ENCODE data around the gene CLEC4M.
"Not testable (repeated sequence)": the region's sequence is repeated elsewhere in the genome, so short reads cannot be mapped to it uniquely, and the experiment has no call there.

The CLEC4M gene

GRCh38 chr19:7778081-7778480 lies 15.0 kb downstream of the CLEC4M start:
- no peak for DNase-seq

DNA sequence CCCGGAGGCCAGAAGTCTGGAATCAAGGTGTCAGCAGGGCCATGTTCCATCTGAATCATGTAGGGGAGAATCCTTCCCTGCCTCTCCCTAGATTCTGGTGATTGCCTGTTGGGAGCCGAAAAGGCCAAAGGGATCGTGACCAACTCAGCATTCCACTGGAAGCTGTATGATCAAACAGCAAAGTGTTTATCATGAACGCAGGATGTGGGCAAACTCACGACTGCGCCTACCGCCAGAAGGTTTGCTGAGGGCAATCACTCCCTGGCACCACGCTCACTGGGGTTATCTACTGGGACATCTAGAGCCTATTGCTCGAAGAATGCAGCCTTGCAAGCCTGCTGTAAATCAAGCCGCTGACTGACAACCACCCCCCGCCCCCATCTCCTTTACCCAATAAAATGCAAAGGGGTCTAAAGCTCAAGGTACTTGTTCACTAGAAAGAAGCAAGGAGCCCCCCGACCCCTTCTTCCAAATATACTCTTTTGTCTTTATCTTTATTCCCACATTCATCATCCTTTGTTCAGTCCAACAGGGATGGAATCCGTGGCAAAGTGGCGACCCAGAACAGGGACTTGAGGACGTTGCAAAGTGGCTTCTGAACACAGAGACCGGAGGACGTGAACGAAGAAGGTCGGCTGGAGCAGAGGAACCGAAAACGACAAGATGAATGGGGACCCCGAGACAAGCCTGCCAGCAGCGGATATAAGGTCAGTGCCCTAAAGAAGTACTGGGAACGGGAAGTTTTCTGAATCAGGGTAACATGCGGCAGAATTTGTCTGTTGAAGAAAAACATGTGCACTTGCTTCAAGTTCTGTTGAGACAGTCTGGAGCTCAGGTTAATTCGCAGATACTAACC lies 16.8 kb downstream of the CLEC4M start:
- no peak for DNase-seq

DNA sequence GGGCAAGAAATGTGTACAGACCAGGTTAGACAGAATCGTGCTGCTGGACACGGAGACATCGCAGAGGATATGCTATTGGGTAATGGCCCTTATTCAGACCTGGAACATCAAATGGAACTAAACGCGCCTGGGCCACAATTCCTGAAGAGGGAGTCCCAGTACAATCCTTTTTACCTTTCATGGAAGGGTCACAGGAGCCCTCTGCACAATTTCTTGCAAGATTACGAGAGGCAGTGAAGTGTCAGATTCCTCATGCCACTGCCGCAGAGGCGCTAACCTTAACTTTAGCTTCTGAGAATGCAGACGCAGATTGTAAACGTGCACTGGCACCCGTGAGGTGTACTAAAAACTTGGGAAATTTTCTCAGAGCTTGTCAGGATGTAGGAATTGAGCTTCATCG lies 18.1 kb downstream of the CLEC4M start:
- DNase-seq = no peak

DNA sequence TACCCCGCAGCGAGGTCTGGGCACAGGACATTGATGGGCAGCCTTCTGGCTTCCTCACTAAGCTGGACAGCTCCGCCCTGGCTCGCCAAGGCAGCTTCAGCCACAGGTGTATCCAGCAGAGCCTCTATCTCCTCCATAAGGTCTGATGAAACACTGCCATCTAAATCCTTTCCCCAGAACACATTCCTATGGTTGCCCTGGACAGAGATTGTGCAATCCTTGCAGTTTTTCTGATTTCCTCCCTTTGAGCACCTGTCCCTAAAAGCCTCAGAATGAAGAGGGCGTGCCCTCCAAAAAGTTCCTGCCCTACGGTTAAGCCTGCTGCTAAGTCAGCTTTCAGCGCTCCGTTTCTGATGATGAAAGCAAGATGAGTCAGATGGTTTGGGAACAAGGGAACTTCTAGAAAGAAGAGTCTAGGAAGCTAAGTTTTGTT lies 21.0 kb downstream of the CLEC4M start:
- DNase-seq = peak; percentile 59

DNA sequence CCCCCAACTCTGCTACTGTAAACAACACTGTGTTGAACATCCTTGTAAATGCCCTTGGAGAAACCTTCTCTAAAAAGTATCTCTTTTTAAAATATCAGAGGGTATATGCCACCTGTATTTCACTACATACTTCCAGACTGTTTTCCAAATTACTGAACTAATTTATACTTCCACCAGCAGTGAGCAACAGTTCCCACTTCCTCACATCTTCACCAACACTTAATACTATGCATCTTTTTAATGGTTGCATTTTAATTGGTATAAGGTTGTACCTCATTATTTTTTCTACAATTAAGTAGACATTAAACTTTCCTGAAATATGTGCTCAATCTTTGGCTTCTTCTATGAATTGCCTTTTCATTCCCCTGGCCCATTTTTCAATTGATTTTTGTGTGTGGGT lies 21.8 kb downstream of the CLEC4M start:
- DNase-seq = no peak

- no peak for DNase-seq
Measured at GRCh38 chr19:7787141-7787540, 24.1 kb downstream of the CLEC4M start.

DNA sequence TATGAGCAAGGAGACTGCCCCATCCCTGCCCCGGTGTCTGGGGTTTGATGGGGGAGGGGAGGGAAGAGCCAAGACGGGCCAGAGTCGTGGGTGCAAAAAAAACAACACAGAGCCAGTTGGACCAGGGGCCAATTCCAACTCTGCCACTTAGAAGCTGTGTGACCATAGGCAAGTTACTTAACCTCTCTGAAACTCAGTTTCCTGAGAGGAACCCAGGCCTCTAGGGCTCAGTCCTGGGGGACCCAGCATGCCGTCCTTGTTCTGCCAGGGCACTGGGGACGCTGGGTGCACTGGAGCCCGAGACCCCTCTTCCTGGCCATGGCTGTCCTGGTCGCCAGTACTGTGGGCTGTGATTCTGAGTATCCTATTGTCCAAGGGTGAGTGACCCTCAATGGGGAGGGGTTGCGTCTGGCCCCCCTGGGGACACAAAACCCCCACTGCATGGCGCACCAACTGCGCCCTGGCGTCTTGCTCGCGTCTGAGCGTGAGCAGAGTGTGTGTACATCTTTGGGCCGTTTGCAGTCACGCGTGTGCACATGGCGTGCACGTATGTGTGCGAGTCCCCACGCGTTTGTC lies 24.6 kb downstream of the CLEC4M start:
- DNase-seq = no peak

DNA sequence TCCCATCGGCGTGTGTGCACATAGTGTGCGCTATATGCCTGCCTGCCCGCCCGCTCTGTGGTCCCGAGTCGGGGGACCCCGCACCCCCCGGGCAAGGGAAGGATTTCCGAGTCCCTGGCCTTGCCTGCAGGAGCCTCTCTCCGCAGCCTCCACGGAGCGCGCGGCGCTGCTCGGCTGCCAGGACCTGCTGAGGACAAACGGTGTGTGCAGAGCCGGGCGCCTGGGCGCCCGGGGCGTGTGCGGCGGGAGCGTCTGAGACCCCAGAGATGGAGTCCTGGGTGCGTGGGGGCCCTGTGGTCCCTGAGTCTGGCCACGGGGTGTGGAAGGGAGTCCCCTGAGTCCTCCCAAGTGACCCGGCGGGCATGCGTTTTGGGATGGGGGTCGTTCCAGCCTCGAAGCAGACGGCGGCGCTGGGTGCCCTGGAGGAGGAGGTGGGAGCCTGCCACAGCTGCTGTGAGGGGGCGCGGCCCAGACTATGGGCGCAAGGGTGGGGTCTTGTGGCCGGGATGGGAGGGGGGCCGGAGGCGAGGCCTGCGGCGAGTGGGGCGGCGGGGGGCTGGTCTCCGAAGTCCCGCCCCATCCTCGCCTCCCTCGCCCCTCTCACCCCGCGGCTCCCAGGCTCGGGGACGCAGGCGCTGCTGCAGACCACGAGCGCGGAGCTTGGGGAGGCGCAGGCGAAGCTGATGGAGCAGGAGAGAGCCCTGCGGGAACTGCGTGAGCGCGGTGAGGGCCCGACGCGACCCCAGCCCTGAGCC lies 25.3 kb downstream of the CLEC4M start:
- DNase-seq = no peak

- no peak for DNase-seq
Measured at GRCh38 chr19:7788933-7789323, 25.9 kb downstream of the CLEC4M start.

GRCh38 chr19:7789447-7789846 lies 26.4 kb downstream of the CLEC4M start:
- DNase-seq = no peak

DNA sequence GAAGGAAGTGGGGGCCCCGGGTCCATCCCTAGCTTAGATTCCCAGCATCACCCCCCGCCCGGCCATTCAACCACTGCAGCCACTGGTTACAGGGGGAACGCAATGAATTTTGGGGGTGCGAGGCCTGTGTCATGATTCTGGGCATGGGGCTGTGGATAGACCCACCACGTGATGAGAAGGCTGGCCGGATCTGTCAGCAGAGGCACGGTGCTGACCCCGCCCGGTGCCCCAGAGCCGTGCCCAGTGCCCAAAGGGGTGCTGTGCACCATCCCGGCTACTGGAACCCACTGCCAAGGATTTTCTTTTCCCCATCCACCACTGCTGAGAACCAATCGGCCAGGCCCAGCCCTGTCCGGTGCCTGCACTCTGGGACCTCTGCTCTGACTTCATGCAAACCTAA lies 27.4 kb downstream of the CLEC4M start:
- no peak for DNase-seq

GRCh38 chr19:7792281-7792680 lies 29.2 kb downstream of the CLEC4M start:
- no peak for DNase-seq

- not testable (repeated sequence) for DNase-seq
Measured at GRCh38 chr19:7792701-7793100, 29.7 kb downstream of the CLEC4M start.

DNA sequence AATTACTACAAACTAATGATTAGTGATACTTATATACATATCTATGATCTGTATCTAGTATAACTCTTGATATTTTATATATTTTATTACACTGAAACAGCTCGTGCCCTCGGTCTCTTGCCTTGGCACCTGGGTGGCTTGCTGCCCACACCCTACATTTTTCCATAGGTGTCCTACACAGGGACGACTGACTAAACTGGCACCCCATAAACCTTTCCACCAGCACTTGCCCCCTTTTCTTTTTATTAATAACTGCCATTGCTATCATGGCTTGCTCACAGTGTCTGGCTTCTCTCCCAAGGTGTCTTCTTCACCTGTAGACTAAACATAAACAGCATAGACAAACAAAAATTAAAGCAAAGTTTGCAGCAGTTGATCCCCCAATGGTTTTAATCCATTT lies 30.4 kb downstream of the CLEC4M start:
- no peak for DNase-seq

DNA sequence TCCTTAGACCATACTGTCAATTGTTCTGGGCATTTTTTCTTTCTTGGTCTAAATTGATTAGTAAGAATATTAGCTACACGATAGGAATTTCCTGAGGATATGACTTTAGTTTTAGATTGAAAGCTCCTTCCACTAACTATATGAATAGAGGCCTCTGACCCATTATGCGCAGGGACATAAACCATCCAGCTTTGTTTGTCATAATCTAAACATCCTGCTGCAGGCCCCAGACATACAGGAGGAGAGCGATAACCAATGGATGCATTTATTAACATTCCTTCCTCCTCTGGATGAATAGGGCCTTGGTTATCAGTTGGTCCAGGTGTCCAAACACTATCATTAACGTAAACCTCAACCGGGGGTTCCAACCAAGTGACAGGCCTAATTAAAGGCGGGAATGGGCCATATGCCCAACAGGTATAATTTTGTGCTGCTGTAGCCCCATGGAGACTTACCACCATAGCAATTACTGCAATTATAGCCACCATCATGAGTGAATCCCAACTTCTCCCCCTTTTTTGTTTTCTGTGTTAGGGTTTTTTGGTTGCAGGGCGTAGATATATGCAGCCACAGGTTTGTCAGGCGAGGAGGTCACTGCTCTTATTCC lies 32.6 kb downstream of the CLEC4M start:
- peak; percentile 42 for DNase-seq

DNA sequence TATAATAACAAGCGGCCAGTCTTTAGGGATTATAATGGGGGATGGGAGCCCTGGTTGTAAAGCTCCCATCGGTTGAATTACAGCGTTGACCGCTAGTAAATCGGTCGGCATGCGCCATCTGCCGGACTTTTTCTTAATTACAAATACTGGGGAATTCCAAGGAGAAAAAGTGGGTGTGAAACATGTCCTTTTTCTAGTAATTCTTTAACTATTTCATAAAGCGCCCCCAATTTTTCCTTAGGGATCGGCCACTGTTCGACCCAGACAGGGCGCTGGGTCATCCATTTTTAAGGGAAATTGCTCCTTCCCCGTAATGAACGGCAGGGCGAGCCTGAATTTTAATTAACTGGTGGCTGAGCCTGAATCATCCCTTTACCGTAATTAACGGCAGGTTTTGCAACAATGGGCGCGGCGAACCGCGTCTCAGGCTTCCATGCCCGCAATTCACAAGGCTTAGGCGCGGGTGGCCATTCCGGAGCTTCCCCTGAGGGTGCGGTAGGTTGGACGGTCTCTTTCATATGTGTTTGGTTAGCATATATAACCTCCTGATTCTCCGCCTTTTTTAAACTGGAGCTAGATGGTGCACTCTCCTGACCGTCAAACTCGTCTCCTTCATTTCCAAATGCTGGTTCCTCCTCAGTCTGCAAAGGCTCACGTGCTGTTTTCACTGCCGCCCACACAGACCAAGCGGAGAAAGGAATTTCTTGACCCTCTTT lies 36.8 kb downstream of the CLEC4M start:
- DNase-seq = peak; percentile 71

- DNase-seq = no peak
Measured at GRCh38 chr19:7801020-7801570, 38.1 kb downstream of the CLEC4M start.

DNA sequence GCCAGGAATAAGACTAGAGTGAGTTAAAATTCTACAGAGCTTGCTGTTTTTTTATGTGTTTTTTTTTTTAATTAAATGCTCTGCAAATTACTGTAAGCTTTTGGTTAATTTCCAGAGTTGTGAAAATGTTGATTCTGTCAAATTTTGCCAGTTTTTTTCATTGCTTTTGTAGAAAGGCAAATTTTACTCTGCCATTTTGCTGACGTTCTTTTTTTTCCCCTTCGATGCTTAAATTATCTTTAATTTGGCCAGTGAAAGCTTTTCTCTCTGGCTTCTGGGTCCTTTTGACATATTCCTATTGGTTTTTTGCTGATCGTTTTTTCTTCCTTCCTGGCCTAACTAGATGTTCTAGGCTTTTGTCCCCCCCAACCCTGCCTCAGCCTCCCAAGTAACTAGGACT lies 43.2 kb downstream of the CLEC4M start:
- no peak for DNase-seq

DNA sequence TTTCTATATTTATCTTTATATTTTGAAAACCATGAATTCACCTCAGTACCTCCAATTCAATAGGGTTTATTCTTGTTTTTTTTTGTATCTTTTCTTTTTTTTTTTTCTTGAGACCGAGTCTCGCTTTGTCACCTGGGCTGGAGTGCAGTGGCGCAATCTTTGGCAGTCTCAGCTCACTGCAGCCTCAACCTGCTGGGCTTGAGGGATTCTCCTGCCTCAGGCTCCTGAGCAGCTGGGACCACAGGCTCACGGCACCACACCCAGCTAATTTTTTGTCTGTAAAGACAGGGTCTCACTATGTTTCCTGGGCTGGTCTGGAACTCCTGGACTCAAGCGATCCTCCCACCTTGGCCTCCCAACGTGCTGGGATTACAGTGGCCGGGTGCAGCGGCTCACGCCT lies 43.8 kb downstream of the CLEC4M start:
- DNase-seq = no peak

GRCh38 chr19:7808108-7808507 lies 45.1 kb downstream of the CLEC4M start:
- no peak for DNase-seq

- DNase-seq = no peak
Measured at GRCh38 chr19:7811989-7812388, 48.9 kb downstream of the CLEC4M start.

DNA sequence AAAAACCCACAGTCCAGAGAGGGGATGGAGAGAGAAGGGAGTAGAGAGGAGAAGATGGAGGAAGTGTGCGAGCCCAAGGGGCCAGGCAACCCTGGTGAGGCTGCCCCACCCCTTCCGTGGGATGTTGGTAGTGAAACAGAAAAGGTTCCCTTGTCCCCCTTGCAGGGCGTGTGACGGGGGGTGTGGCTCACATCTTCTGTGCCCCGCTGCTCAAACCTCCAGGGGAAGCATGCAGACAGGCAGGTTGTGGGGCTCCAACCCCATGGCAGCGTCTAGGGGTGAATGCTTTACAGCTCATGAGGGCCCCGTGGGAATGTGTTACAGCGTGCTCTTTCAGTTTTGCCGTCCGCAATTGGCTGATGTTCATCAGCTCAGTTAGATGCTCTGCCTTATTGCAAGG lies 52.3 kb downstream of the CLEC4M start:
- no peak for DNase-seq

Data from HCEC 1CT (cell line).